ENCODE data around the gene EDARADD.

GRCh38 chr1:236421022-236421421 is 26.9 kb downstream of the EDARADD start:
- TF ChIP-seq CTCF (IDR thresholded peaks at IDR 0.05; ENCODE audit: control extremely low read depth in 1 of 3, insufficient read depth in 1 of 3, low read depth in 1 of 3, low read length in 3 of 3), result no peak
- TF ChIP-seq EGR1 (IDR thresholded peaks at IDR 0.05; ENCODE audit: borderline replicate concordance, low read depth, low read length), result no peak
- TF ChIP-seq EZH2 (IDR thresholded peaks at IDR 0.05; ENCODE audit: low read depth, low read length, severe bottlenecking), result no peak
- TF ChIP-seq CHD7 (IDR thresholded peaks at IDR 0.05; ENCODE audit: insufficient replicate concordance, low read length), result no peak
- TF ChIP-seq ASH2L (IDR thresholded peaks at IDR 0.05; ENCODE audit: low read length), result no peak
- no peak for TF ChIP-seq TAF1 (IDR thresholded peaks at IDR 0.05; ENCODE audit: low read depth, low read length)
